GM21723 (cell line): ENCODE results near the gene MLKL.
"Not testable (repeated sequence)": the region's sequence is repeated elsewhere in the genome, so short reads cannot be mapped to it uniquely, and the experiment has no call there.

Experiments
- ATAC-seq: cut with Tn5 transposase; IDR thresholded peaks from one replicate; pipeline ENCODE4 v1.9.1; 2021; ENCODE audit warnings: mild to moderate bottlenecking, moderate library complexity; ENCODE audit not compliant: unreplicated experiment

MLKL gene

GRCh38 chr16:74732707-74733350 is 32.2 kb upstream of the MLKL start:
- no peak for ATAC-seq

GRCh38 chr16:74731853-74732477 is 31.3 kb upstream of the MLKL start:
- no peak for ATAC-seq

GRCh38 chr16:74729783-74730683 is 29.4 kb upstream of the MLKL start:
- no peak for ATAC-seq

GRCh38 chr16:74727903-74728302 is 27.2 kb upstream of the MLKL start:
- no peak for ATAC-seq

GRCh38 chr16:74726716-74727115 is 26.1 kb upstream of the MLKL start:
- ATAC-seq: no peak

- no peak for ATAC-seq
These were observed 25.2 kb upstream of the MLKL start for GRCh38 chr16:74725651-74726455.

GRCh38 chr16:74724820-74725549 is 24.3 kb upstream of the MLKL start:
- no peak for ATAC-seq

GRCh38 chr16:74723256-74723655 is 22.6 kb upstream of the MLKL start:
- ATAC-seq: no peak

GRCh38 chr16:74722156-74722555 is 21.5 kb upstream of the MLKL start:
- not testable (repeated sequence) for ATAC-seq

GRCh38 chr16:74721716-74722115 is 21.1 kb upstream of the MLKL start:
- no peak for ATAC-seq

- no peak for ATAC-seq
These were observed 19.9 kb upstream of the MLKL start for GRCh38 chr16:74720579-74720978.

GRCh38 chr16:74718741-74719610 is 18.3 kb upstream of the MLKL start:
- ATAC-seq: no peak

- no peak for ATAC-seq
These were observed 17.5 kb upstream of the MLKL start for GRCh38 chr16:74718140-74718539.

- ATAC-seq: no peak
These were observed 16.7 kb upstream of the MLKL start for GRCh38 chr16:74717367-74717766.

GRCh38 chr16:74716355-74716754 is 15.7 kb upstream of the MLKL start:
- ATAC-seq: no peak

GRCh38 chr16:74713876-74714275 is 13.2 kb upstream of the MLKL start:
- ATAC-seq: no peak

- ATAC-seq: no peak
These were observed 12.7 kb upstream of the MLKL start for GRCh38 chr16:74713325-74713724.

GRCh38 chr16:74711938-74712337 is 11.3 kb upstream of the MLKL start:
- ATAC-seq: no peak

GRCh38 chr16:74710401-74710800 is 9.7 kb upstream of the MLKL start:
- ATAC-seq: no peak
